ENCODE results near the gene BFSP2.

GRCh38 chr3:133521946-133522345 is 122.1 kb downstream of the BFSP2 start:
- TF ChIP-seq CTCF (IDR thresholded peaks at IDR 0.05) = no peak
- TF ChIP-seq POLR2AphosphoS5 (IDR thresholded peaks at IDR 0.05; ENCODE audit: low read depth, low read length) = no peak
- no peak for TF ChIP-seq REST (IDR thresholded peaks at IDR 0.05; ENCODE audit: insufficient read depth in 1 of 2, low read depth in 2 of 2, low read length in 1 of 2)
- no peak for TF ChIP-seq SIN3A (IDR thresholded peaks at IDR 0.05; ENCODE audit: borderline replicate concordance, insufficient read depth, low read depth, low read length)
- TF ChIP-seq TCF7L2 (IDR thresholded peaks at IDR 0.05; ENCODE audit: low read depth, low read length) = no peak

All from Panc1 (cell line).